Measurements from ENCODE around the gene NUPR2. TPM values are rescaled to one million over a fixed set of nuclear protein-coding genes. Genes with fewer than 3 reads are reported as not detected.

NUPR2 gene
- total and polyA plus RNA-seq, 12 donors, result 0.17 to 2.5 (median 1.6) TPM; not detected in 9

DNA sequence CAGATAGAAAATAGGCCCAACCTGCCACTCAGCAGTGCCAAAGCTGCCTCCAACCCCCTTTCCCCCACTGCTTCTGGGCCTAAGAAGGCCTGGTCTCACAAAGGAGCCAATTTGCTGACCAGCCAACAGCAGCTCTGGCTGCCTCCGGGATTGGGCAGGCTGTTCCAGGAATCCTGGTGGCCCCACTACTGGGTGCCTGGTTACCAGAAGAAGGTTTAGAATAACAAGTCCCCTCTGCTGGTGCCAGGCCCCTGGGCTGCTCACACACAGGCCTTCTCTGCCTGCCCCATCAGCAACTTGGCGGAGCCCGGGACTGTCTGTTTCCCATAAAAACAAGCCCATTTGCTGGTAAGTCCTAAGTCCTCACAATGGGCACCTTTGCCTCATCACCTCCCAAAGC, 24.6 kb downstream of the NUPR2 start:
- Histone ChIP-seq H3K36me3 (replicated peaks in 1 of 2) (no peaks in the 10 kb centered on the region), H3K27me3 (no peaks in the 10 kb centered on the region), H3K4me3 (no peak overlapping the region), H3K27ac (peak overlapping the region in 1 of 5 donors; percentile 77), H3K4me1 (replicated peaks in 1 of 2) (peaks cover 7 to 15% of the 10 kb centered on the region in 2 donors), H3K9me3 (replicated peaks in 1 of 3) (no peaks in the 10 kb centered on the region)
- TF ChIP-seq POLR2A (IDR thresholded peaks at IDR 0.05), result no peak
- TF ChIP-seq, protein P1, sequence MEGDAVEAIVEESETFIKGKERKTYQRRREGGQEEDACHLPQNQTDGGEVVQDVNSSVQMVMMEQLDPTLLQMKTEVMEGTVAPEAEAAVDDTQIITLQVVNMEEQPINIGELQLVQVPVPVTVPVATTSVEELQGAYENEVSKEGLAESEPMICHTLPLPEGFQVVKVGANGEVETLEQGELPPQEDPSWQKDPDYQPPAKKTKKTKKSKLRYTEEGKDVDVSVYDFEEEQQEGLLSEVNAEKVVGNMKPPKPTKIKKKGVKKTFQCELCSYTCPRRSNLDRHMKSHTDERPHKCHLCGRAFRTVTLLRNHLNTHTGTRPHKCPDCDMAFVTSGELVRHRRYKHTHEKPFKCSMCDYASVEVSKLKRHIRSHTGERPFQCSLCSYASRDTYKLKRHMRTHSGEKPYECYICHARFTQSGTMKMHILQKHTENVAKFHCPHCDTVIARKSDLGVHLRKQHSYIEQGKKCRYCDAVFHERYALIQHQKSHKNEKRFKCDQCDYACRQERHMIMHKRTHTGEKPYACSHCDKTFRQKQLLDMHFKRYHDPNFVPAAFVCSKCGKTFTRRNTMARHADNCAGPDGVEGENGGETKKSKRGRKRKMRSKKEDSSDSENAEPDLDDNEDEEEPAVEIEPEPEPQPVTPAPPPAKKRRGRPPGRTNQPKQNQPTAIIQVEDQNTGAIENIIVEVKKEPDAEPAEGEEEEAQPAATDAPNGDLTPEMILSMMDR (IDR thresholded peaks at IDR 0.05), result no peak
- peak in 1 of 7 donors; percentile 15 for DNase-seq
- intact Hi-C loops (cut with DNase I), result no loop called here
- WGBS, 4 donors, result 83 to 95% (median 87%) methylated on average over 1 to 3 of the region's 3 CpGs

DNA sequence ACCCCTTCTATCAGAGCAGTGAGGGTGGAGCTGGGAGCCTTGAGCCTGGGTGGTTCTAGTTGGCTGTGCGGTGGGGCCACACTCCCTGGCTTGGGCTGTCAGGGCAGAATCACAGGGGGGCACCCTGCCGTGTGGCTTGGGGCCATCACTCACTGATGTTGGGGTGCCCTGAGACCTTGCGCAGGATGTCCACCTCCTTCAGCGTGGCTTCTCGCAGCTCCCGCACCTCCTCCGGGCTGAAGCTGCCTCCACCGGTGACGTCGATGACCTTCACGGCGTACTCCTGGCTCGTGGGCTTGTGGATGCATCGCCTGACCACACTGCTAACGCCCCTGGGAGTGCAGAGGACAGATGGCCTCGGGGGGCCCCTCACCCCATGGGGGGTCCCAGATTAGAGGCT, 28.8 kb downstream of the NUPR2 start:
- TF ChIP-seq POLR2A (IDR thresholded peaks at IDR 0.05), result no peak
- TF ChIP-seq, protein P1 (IDR thresholded peaks at IDR 0.05), result no peak
- H3K9me3 ChIP-seq (replicated peaks in 1 of 3), result no peaks in the 10 kb centered on the region
- peak overlapping the region in 3 of 5 donors; percentile 57 to 68 (median 67) for H3K27ac ChIP-seq
- H3K4me3 ChIP-seq, result no peak overlapping the region
- DNase-seq, result peak in 6 of 7 donors; percentile 39 to 68 (median 63)
- H3K4me1 ChIP-seq (replicated peaks in 1 of 2), result peaks cover under 1 to 16% of the 10 kb centered on the region in 2 donors
- intact Hi-C loops (cut with DNase I), result no loop called here
- H3K36me3 ChIP-seq (replicated peaks in 1 of 2), result no peaks in the 10 kb centered on the region
- no peaks in the 10 kb centered on the region for H3K27me3 ChIP-seq
- WGBS, 4 donors, result 45 to 90% (median 63%) methylated on average over 8 to 16 of the region's 16 CpGs

DNA sequence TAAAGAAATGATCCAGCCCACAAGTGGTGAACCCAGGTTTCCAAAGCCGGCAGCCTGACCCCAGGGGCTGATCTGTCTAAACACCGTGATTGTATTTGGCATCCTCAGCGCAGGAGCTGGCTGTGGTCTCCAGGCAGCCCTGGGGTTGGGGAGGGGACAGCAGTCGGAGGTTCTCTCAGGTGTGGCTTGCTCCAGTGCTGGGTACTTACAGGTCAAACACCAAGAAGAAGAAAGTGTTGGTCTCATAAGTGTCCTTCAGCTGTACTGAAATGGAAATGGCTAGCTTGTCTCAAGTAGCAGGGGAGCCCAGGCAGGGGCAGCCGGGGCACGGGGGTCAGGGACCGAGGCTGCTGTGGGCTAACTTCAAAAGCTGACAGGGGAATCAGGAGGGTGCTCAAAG, 29.5 kb downstream of the NUPR2 start:
- Histone ChIP-seq H3K36me3 (replicated peaks in 1 of 2) (peaks cover 0 to 3% of the 10 kb centered on the region in 2 donors), H3K4me1 (replicated peaks in 1 of 2) (peaks cover 0 to 10% of the 10 kb centered on the region in 2 donors), H3K9me3 (replicated peaks in 1 of 3) (no peaks in the 10 kb centered on the region), H3K27me3 (no peaks in the 10 kb centered on the region), H3K4me3 (no peak overlapping the region), H3K27ac (no peak overlapping the region)
- intact Hi-C loops (cut with DNase I), result no loop called here
- no peak for DNase-seq
- WGBS, 4 donors, result 93 to 97% (median 96%) methylated on average over 7 of the region's 7 CpGs
- no peak for TF ChIP-seq POLR2A (IDR thresholded peaks at IDR 0.05)
- TF ChIP-seq, protein P1 (IDR thresholded peaks at IDR 0.05), result no peak

DNA sequence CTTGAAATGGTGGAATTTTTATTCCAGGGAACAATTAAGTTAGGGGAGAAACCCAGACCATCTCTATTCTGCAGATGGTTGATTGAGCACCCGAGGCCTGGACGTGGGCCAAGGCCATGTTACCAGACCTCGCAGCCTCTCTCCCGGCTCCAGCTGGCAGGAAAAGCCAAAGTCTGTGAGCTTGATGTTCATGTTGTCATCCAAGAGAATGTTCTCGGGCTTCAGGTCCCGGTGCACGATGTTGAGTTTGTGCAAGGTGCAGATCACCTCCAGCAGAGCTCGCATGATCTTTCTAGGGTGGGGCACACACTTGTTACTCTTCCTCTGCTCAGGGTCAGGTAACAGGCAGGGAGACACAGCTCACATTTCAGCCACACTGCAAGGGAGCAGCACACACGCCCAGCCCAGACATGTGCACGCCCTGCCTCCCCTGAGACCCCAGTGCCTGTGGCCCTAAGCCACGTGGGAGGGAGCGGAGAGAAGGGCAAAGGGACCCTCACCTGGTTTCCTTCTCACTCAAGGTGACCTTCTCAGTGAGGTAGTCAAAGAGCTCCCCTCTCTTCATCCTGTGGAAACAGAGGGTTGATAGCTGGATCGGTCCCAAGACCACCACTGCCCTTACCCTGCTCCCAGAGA, 32.9 kb downstream of the NUPR2 start:
- H3K27ac ChIP-seq, result peak overlapping the region in 2 of 5 donors; percentile 47 to 58
- TF ChIP-seq, protein P1 (IDR thresholded peaks at IDR 0.05), result no peak
- TF ChIP-seq POLR2A (IDR thresholded peaks at IDR 0.05), result no peak
- H3K36me3 ChIP-seq (replicated peaks in 1 of 2), result peaks cover 0 to 6% of the 10 kb centered on the region in 2 donors
- no peaks in the 10 kb centered on the region for H3K27me3 ChIP-seq
- intact Hi-C loops (cut with DNase I), result no loop called here
- WGBS, 4 donors, result 26 to 44% (median 38%) methylated on average over 8 to 13 of the region's 13 CpGs
- no peak overlapping the region for H3K4me3 ChIP-seq
- no peaks in the 10 kb centered on the region for H3K9me3 ChIP-seq (replicated peaks in 1 of 3)
- H3K4me1 ChIP-seq (replicated peaks in 1 of 2), result peaks cover 8 to 24% of the 10 kb centered on the region in 2 donors
- DNase-seq, result peak; percentile 82 to 93 (median 87)

Measured in adrenal gland (tissue), 12 donors.